A549 (cell line): Measurements from ENCODE around the gene CCS. TPM values are rescaled to one million over a fixed set of nuclear protein-coding genes. Genes with fewer than 3 reads are reported as not detected.

Source experiments
- ATAC-seq, 2 experiments: fragments of 200-7000 bp in 1 of 2; fragments of >200 bp in 1 of 2; cut with Nextera tagmentation in 1 of 2; cut with Tn5 transposase in 1 of 2; 3 replicates each; pipeline versions ENCODE4 v1.8.0 to v1.9.1; 2018 to 2020; ENCODE audit warnings: mild to moderate bottlenecking in 1 of 2, moderate library complexity in 1 of 2
- CTCF ChIA-PET: fragments of 300-600 bp; sonication (Branson Sonifier 250); formaldehyde crosslinking; extraction: SDS; loops from one replicate; lab custom pipeline; 2021; ENCODE audit warnings: antibody characterized with exemption, inconsistent platforms; lab: Yijun Ruan, JAX
- POLR2A ChIA-PET: fragments of 350-600 bp; formaldehyde crosslinking; extraction: SDS; loops from one replicate; lab custom pipeline; 2021; ENCODE audit warnings: antibody characterized with exemption, inconsistent platforms; lab: Yijun Ruan, JAX
- DNase-seq, 2 experiments: peaks; one replicate each; pipeline versions ENCODE4 v3.0.0 to v3.0.0-alpha.2; 2011 to 2016; ENCODE audit warnings: low read depth in 1 of 2, low spot score in 1 of 2
- FAIRE-seq: peaks from 2 replicates; lab custom pipeline; 2011; peaks lifted over from hg19 to GRCh38; lab: Jason Lieb, UNC
- H3K27ac ChIP-seq, 2 experiments: fragments of >200 bp; sonication (Bioruptor Twin); formaldehyde crosslinking; 3 replicates each; pipeline ENCODE4 v1.5.1; 2016 to 2017
- H3K4me1 ChIP-seq: fragments of >200 bp; sonication (Bioruptor Twin); formaldehyde crosslinking; 3 replicates; pipeline ENCODE4 v1.6.1; 2016
- H3K4me2 ChIP-seq: fragments of >200 bp; sonication (Bioruptor Twin); formaldehyde crosslinking; 3 replicates; pipeline ENCODE4 v1.6.1; 2016
- H3K4me3 ChIP-seq: fragments of >200 bp; sonication (Bioruptor Twin); formaldehyde crosslinking; 3 replicates; pipeline ENCODE4 v1.5.1; 2016
- H3K9me3 ChIP-seq: fragments of >200 bp; sonication (Bioruptor Twin); formaldehyde crosslinking; 3 replicates; pipeline ENCODE4 v1.6.1; 2016
- BHLHE40 ChIP-seq: IDR thresholded peaks from 2 replicates; pipeline ENCODE4 v1.6.1; 2012; ENCODE audit warnings: low read depth, low read length, inconsistent platforms
- EHF ChIP-seq: fragments of 250-450 bp; sonication (Bioruptor Pico); IDR thresholded peaks from 2 replicates; pipeline ENCODE4 v1.5.0; 2020; ENCODE audit warnings: mild to moderate bottlenecking
- EP300 ChIP-seq, 2 experiments: fragments of >200 bp; sonication (Bioruptor Twin); formaldehyde crosslinking; IDR thresholded peaks; 2 replicates in 1 of 2; 3 replicates in 1 of 2; pipeline ENCODE4 v1.6.1; 2016 to 2017
- ESRRA ChIP-seq: fragments of 150-350 bp; IDR thresholded peaks from 2 replicates; pipeline ENCODE4 v1.6.1; 2014; ENCODE audit warnings: mild to moderate bottlenecking, low read length, borderline replicate concordance
- GATA3 ChIP-seq: IDR thresholded peaks from 2 replicates; pipeline ENCODE4 v1.6.1; 2012; ENCODE audit warnings: borderline replicate concordance
- HES2 ChIP-seq: fragments of >200 bp; sonication (Bioruptor Twin); formaldehyde crosslinking; IDR thresholded peaks from 2 replicates; pipeline ENCODE4 v1.6.1; 2016
- HEYL ChIP-seq: fragments of 250-450 bp; sonication (Bioruptor Pico); IDR thresholded peaks from 2 replicates; pipeline ENCODE4 v1.8.0; 2021; ENCODE audit warnings: mild to moderate bottlenecking, moderate library complexity
- HOXB13 ChIP-seq: fragments of 250-450 bp; sonication (Bioruptor Pico); IDR thresholded peaks from 2 replicates; pipeline ENCODE4 v1.5.0; 2020; ENCODE audit warnings: low read depth, mild to moderate bottlenecking, moderate library complexity
- KDM1A ChIP-seq: fragments of 200-600 bp; sonication (generic); IDR thresholded peaks from 2 replicates; pipeline ENCODE4 v1.6.1; 2016; ENCODE audit warnings: low read depth, mild to moderate bottlenecking
- NPAS2 ChIP-seq: fragments of 250-450 bp; sonication (Bioruptor Pico); IDR thresholded peaks from 2 replicates; pipeline ENCODE4 v1.8.0; 2022; ENCODE audit warnings: mild to moderate bottlenecking, moderate library complexity, borderline replicate concordance
- NR3C1 ChIP-seq: fragments of >200 bp; sonication (Bioruptor Twin); formaldehyde crosslinking; IDR thresholded peaks from 3 replicates; pipeline ENCODE4 v1.6.1; 2017
- POLR2AphosphoS2 ChIP-seq: conservative IDR thresholded peaks from 2 replicates; pipeline ENCODE4 v1.6.1; 2012; ENCODE audit warnings: low read length, improper control_type of control experiment, inconsistent platforms
- RARB ChIP-seq: fragments of 250-450 bp; sonication (Bioruptor Pico); IDR thresholded peaks from 2 replicates; pipeline ENCODE4 v1.8.0; 2021; ENCODE audit warnings: mild to moderate bottlenecking, moderate library complexity
- REST ChIP-seq: fragments of 200-600 bp; sonication (generic); IDR thresholded peaks from 2 replicates; pipeline ENCODE4 v1.6.1; 2016; ENCODE audit warnings: antibody characterized with exemption, mild to moderate bottlenecking, moderate library complexity
- RFX5 ChIP-seq: fragments of 450-650 bp; IDR thresholded peaks from 2 replicates; pipeline ENCODE4 v1.7.1; 2014; ENCODE audit warnings: antibody characterized with exemption, mild to moderate bottlenecking, moderate library complexity
- SREBF2 ChIP-seq: fragments of 450-650 bp; IDR thresholded peaks from 2 replicates; pipeline ENCODE4 v1.6.1; 2014; ENCODE audit warnings: mild to moderate bottlenecking, moderate library complexity
- ZC3H11A ChIP-seq: fragments of 450-650 bp; IDR thresholded peaks from 2 replicates; pipeline ENCODE4 v1.6.1; 2014; ENCODE audit warnings: antibody characterized with exemption, mild to moderate bottlenecking
- ZFP36 ChIP-seq: fragments of 450-650 bp; IDR thresholded peaks from 2 replicates; pipeline ENCODE4 v1.6.1; 2014; ENCODE audit warnings: borderline replicate concordance; ENCODE audit not compliant: partially characterized antibody
- WGBS: methylation state at CpG from one replicate; pipeline ENCODE4 v1.1.6; 2017; ENCODE audit errors: missing lambda C conversion rate; 5-methylcytosine and 5-hydroxymethylcytosine counted together
- polyA plus RNA-seq, 4 experiments: library from polyadenylated mRNA; depleted of rRNA in 3 of 4; stranded (reverse); fragments of >200 nt; fragmentation: RNase III in 1 of 4; extraction: RNeasy Plus Mini Kit Qiagen cat#74134 plus additional on column Dnase treatment in 1 of 4; gene quantifications; 2 replicates in 3 of 4; 3 replicates in 1 of 4; pipeline ENCODE4 v1.2.3, GENCODE V29; 2011 to 2017
- TF ChIP-seq, protein P1 (sequence below): IDR thresholded peaks from 2 replicates; pipeline ENCODE4 v1.6.1; 2012; ENCODE audit warnings: low read depth, borderline replicate concordance
- TF ChIP-seq, protein P2 (sequence below): fragments of >200 bp; sonication (Bioruptor Twin); formaldehyde crosslinking; IDR thresholded peaks from 3 replicates; pipeline ENCODE4 v1.5.1; 2016

Gene CCS
- polyA plus RNA-seq, 2 of the 4 experiments (the other 2 are of a cell fraction) = 18.3 to 46.5 TPM

- TF ChIP-seq NR3C1 (no peak), GATA3 (no peak), POLR2AphosphoS2 (peak; percentile 68; the same call in 1 of the 2 replicates), RFX5 (no peak), ESRRA (no peak), KDM1A (no peak)
- TF ChIP-seq, all 56 proteins: peak for 1
- Histone ChIP-seq H3K4me1 (0 out of 3 replicates have a peak, but pooled peaks cover 5% of the 10 kb centered on the region), H3K4me2 (no peak overlapping the region), H3K27ac (no peak overlapping the region), H3K9me3 (no peaks in the 10 kb centered on the region), H3K4me3 (no peak overlapping the region)
- DNase-seq = no peak
- CTCF ChIA-PET = interaction anchor here (1.9 to 2.5 kb wide), 2 partner anchors 13 to 19 kb away, joined by 6 to 12 read pairs; partner anchors contain the start of gene RBM4
- FAIRE-seq = no peak
- ATAC-seq = no peak
- POLR2A ChIA-PET = interaction anchor here (1.1 to 5.3 kb wide), 3 partner anchors 9 to 33 kb away, joined by 3 to 31 read pairs (median 7); partner anchors contain the start of genes RBM14 and RBM4
- WGBS = 90% methylated on average over 5 of the region's 5 CpGs
Observed at GRCh38 chr11:66649903-66650302, 56.9 kb downstream of the CCS start.

GRCh38 chr11:66651016-66651415, 58.0 kb downstream of the CCS start:
- DNase-seq = no peak
- TF ChIP-seq BHLHE40 (no peak), POLR2AphosphoS2 (no peak), REST (no peak), HES2 (no peak), KDM1A (no peak), HOXB13 (CRISPR knock-in tag) (no peak), GATA3 (no peak), NPAS2 (CRISPR knock-in tag) (no peak), RARB (CRISPR knock-in tag) (no peak), ZFP36 (no peak), HEYL (no peak), EHF (CRISPR knock-in tag) (no peak), RFX5 (no peak)
- TF ChIP-seq, protein P1, sequence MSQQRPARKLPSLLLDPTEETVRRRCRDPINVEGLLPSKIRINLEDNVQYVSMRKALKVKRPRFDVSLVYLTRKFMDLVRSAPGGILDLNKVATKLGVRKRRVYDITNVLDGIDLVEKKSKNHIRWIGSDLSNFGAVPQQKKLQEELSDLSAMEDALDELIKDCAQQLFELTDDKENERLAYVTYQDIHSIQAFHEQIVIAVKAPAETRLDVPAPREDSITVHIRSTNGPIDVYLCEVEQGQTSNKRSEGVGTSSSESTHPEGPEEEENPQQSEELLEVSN = no peak
- H3K9me3 ChIP-seq = no peaks in the 10 kb centered on the region
- no peak overlapping the region for H3K4me3 ChIP-seq
- ATAC-seq = peak in 1 of 2 experiments; percentile 20; a peak in 1 of 6 replicates
- no peaks in the 10 kb centered on the region for H3K4me1 ChIP-seq
- no peak overlapping the region for H3K27ac ChIP-seq
- POLR2A ChIA-PET = interaction anchor here (5.3 kb wide), 1 partner anchor 13 kb away, joined by 31 read pairs; the partner anchor contains the start of gene RBM4
- CTCF ChIA-PET = interaction anchor here (1.3 kb wide), 1 partner anchor 13 kb away, joined by 3 read pairs; no protein-coding TSS in a partner anchor
- 93% methylated on average over 2 of the region's 2 CpGs for WGBS
- H3K4me2 ChIP-seq = no peak overlapping the region
- FAIRE-seq = no peak

GRCh38 chr11:66652651-66653050, 59.7 kb downstream of the CCS start:
- Histone ChIP-seq H3K4me3 (no peak overlapping the region), H3K27ac (no peak overlapping the region), H3K4me2 (no peak overlapping the region), H3K4me1 (no peaks in the 10 kb centered on the region)
- DNase-seq = no peak
- TF ChIP-seq ZFP36 (no peak), EP300 (IDR thresholded peaks at IDR 0.05) (no peak), SREBF2 (no peak), ZC3H11A (no peak)
- TF ChIP-seq, protein P2, sequence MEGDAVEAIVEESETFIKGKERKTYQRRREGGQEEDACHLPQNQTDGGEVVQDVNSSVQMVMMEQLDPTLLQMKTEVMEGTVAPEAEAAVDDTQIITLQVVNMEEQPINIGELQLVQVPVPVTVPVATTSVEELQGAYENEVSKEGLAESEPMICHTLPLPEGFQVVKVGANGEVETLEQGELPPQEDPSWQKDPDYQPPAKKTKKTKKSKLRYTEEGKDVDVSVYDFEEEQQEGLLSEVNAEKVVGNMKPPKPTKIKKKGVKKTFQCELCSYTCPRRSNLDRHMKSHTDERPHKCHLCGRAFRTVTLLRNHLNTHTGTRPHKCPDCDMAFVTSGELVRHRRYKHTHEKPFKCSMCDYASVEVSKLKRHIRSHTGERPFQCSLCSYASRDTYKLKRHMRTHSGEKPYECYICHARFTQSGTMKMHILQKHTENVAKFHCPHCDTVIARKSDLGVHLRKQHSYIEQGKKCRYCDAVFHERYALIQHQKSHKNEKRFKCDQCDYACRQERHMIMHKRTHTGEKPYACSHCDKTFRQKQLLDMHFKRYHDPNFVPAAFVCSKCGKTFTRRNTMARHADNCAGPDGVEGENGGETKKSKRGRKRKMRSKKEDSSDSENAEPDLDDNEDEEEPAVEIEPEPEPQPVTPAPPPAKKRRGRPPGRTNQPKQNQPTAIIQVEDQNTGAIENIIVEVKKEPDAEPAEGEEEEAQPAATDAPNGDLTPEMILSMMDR = no peak
- TF ChIP-seq, all 56 proteins: peak for 0
- FAIRE-seq (no peak), ATAC-seq (peak; percentile 13 to 27; a peak in 4 of 6 replicates)
- POLR2A ChIA-PET = interaction anchor here (2.6 kb wide), 1 partner anchor 14 kb away, joined by 9 read pairs; the partner anchor contains the start of gene RBM4
- H3K9me3 ChIP-seq = no peaks in the 10 kb centered on the region
- CTCF ChIA-PET = interaction anchor here (0.5 to 1.2 kb wide), 5 partner anchors 7 to 60 kb away, joined by 3 read pairs; partner anchors contain the start of genes CCDC87 and CCS
- 97% methylated on average over 7 of the region's 7 CpGs for WGBS
